Activated CD4-positive, alpha-beta T cell treated with anti-CD3 and anti-CD28 coated beads for 1 hour (primary cell): Measurements from ENCODE around the gene SHROOM4.

Source experiments
- DNase-seq: peaks from one replicate; pipeline ENCODE4 v3.0.0-alpha.2; 2020

Gene SHROOM4

GRCh38 chrX:50609796-50610195, 204.2 kb downstream of the SHROOM4 start:
- DNase-seq: no peak

GRCh38 chrX:50606300-50606950, 207.6 kb downstream of the SHROOM4 start:
- no peak for DNase-seq

GRCh38 chrX:50596056-50596455, 217.9 kb downstream of the SHROOM4 start:
- DNase-seq: no peak

- no peak for DNase-seq
Measured at GRCh38 chrX:50594788-50595187, 219.2 kb downstream of the SHROOM4 start.

GRCh38 chrX:50586980-50587379, 227.0 kb downstream of the SHROOM4 start:
- no peak for DNase-seq

GRCh38 chrX:50586407-50586806, 227.6 kb downstream of the SHROOM4 start:
- no peak for DNase-seq

GRCh38 chrX:50581405-50581804, 232.6 kb downstream of the SHROOM4 start:
- DNase-seq: no peak

- DNase-seq: no peak
Measured at GRCh38 chrX:50579955-50580354, 234.0 kb downstream of the SHROOM4 start.

- DNase-seq: no peak
Measured at GRCh38 chrX:50577326-50577725, 236.7 kb downstream of the SHROOM4 start.

- DNase-seq: no peak
Measured at GRCh38 chrX:50567636-50568035, 246.4 kb downstream of the SHROOM4 start.

GRCh38 chrX:50565718-50566117, 248.3 kb downstream of the SHROOM4 start:
- DNase-seq: no peak
